Activated CD4-positive, alpha-beta memory T cell treated with anti-CD3 and anti-CD28 coated beads for 36 hours (primary cell): Measurements from ENCODE around the gene NYNRIN. TPM values are rescaled to one million over a fixed set of nuclear protein-coding genes. Genes with fewer than 3 reads are reported as not detected.
"Not testable (repeated sequence)": the region's sequence is repeated elsewhere in the genome, so short reads cannot be mapped to it uniquely, and the experiment has no call there.

Source experiments
- CTCF ChIA-PET: fragments of 350-600 bp; sonication (Branson Sonifier 250); formaldehyde crosslinking; loops from one replicate; lab custom pipeline; 2021; ENCODE audit warnings: antibody characterized with exemption, inconsistent platforms; lab: Charles Lee
- POLR2A ChIA-PET: fragments of 350-600 bp; sonication (Branson Sonifier 250); formaldehyde crosslinking; loops from one replicate; lab custom pipeline; 2021; ENCODE audit warnings: antibody characterized with exemption; lab: Charles Lee
- DNase-seq: peaks from one replicate; pipeline ENCODE4 v3.0.0-alpha.2; 2020
- H3K27ac Mint-ChIP-seq: one replicate; pipeline ENCODE4 v1.8.0; 2021; ENCODE audit warnings: mixed read lengths
- H3K27me3 Mint-ChIP-seq: one replicate; pipeline ENCODE4 v1.8.0; 2021; ENCODE audit warnings: mixed read lengths
- H3K36me3 Mint-ChIP-seq: one replicate; pipeline ENCODE4 v1.8.0; 2021; ENCODE audit warnings: mixed read lengths
- H3K4me1 Mint-ChIP-seq: one replicate; pipeline ENCODE4 v1.8.0; 2021; ENCODE audit warnings: low read depth, mixed read lengths
- H3K4me3 Mint-ChIP-seq: one replicate; pipeline ENCODE4 v1.8.0; 2021; ENCODE audit warnings: mild to moderate bottlenecking, mixed read lengths
- H3K9me3 Mint-ChIP-seq: one replicate; pipeline ENCODE4 v1.8.0; 2021; ENCODE audit warnings: mixed read lengths
- intact Hi-C: fragments of 100-400 bp; cut with micrococcal nuclease; formaldehyde crosslinking; loops from one replicate; pipeline ENCODE4 v1.15.1; 2023
- total RNA-seq, 2 experiments: library from RNA; stranded (reverse); gene quantifications; one replicate each; pipeline ENCODE4 v1.2.3, GENCODE V29; 2021

Gene NYNRIN
- total RNA-seq, result under 1 TPM; 0.02 to 0.22 TPM

- no peaks in the 10 kb centered on the region for H3K36me3 Mint-ChIP-seq
- no peaks in the 10 kb centered on the region for H3K9me3 Mint-ChIP-seq
- no peak within 1 kb of the TSS for H3K27ac Mint-ChIP-seq
- peaks cover 12% of the 10 kb centered on the region for H3K27me3 Mint-ChIP-seq
- peaks cover 7% of the 10 kb centered on the region for H3K4me1 Mint-ChIP-seq
- POLR2A ChIA-PET, result interaction anchor here (1.2 kb wide), 1 partner anchor 32 kb away, joined by 4 read pairs; the partner anchor contains the start of gene KHNYN
- no peak within 1 kb of the TSS for H3K4me3 Mint-ChIP-seq
- peak; percentile 34 for DNase-seq
- CTCF ChIA-PET, result interaction anchor here (0.9 to 1.1 kb wide), 2 partner anchors 33 to 65 kb away, joined by 3 read pairs; no protein-coding TSS in a partner anchor
- intact Hi-C loops, result no loop called here
These were observed at the start of gene NYNRIN for GRCh38 chr14:24398653-24399446. Gene NYNRIN (plus strand): TSS chr14:24399003. CDS start chr14:24399247, 244 bp downstream.

- Mint-ChIP-seq H3K27me3 (peaks cover 39% of the 10 kb centered on the region), H3K36me3 (no peaks in the 10 kb centered on the region), H3K9me3 (no peaks in the 10 kb centered on the region), H3K27ac (no peak overlapping the region), H3K4me1 (peaks cover 6% of the 10 kb centered on the region), H3K4me3 (no peak overlapping the region)
- DNase-seq, result no peak
- POLR2A ChIA-PET, result no interaction called here
- CTCF ChIA-PET, result interaction anchor here (1.0 to 3.0 kb wide), 2 partner anchors 16 to 82 kb away, joined by 3 to 13 read pairs; partner anchors contain the start of gene ADCY4
- intact Hi-C loops, result no loop called here
These were observed 49.1 kb upstream of the NYNRIN start for GRCh38 chr14:24349742-24350141.

GRCh38 chr14:24351517-24351916 lies 47.3 kb upstream of the NYNRIN start:
- H3K27ac Mint-ChIP-seq, result no peak overlapping the region
- no peak for DNase-seq
- intact Hi-C loops, result no loop called here
- peaks cover 33% of the 10 kb centered on the region for H3K27me3 Mint-ChIP-seq
- POLR2A ChIA-PET, result interaction anchor here (1.4 kb wide), 1 partner anchor 17 kb away, joined by 3 read pairs; the partner anchor contains the start of gene ADCY4
- no peak overlapping the region for H3K4me3 Mint-ChIP-seq
- H3K9me3 Mint-ChIP-seq, result no peaks in the 10 kb centered on the region
- no peaks in the 10 kb centered on the region for H3K36me3 Mint-ChIP-seq
- CTCF ChIA-PET, result interaction anchor here (0.9 to 3.0 kb wide), 2 partner anchors 18 to 61 kb away, joined by 3 to 13 read pairs; partner anchors contain the start of gene ADCY4
- H3K4me1 Mint-ChIP-seq, result peaks cover 6% of the 10 kb centered on the region

- intact Hi-C loops, result no loop called here
- no peaks in the 10 kb centered on the region for H3K36me3 Mint-ChIP-seq
- no peak for DNase-seq
- no peaks in the 10 kb centered on the region for H3K9me3 Mint-ChIP-seq
- H3K27me3 Mint-ChIP-seq, result peaks cover 30% of the 10 kb centered on the region
- no peak overlapping the region for H3K27ac Mint-ChIP-seq
- ChIA-PET CTCF (no interaction called here), POLR2A (no interaction called here)
- H3K4me3 Mint-ChIP-seq, result no peak overlapping the region
- peaks cover 6% of the 10 kb centered on the region for H3K4me1 Mint-ChIP-seq
These were observed 45.0 kb upstream of the NYNRIN start for GRCh38 chr14:24353559-24354481.

- H3K4me1 Mint-ChIP-seq, intact Hi-C loops, DNase-seq, H3K4me3 Mint-ChIP-seq, H3K27ac Mint-ChIP-seq, CTCF ChIA-PET, H3K36me3 Mint-ChIP-seq, POLR2A ChIA-PET, H3K9me3 Mint-ChIP-seq: not testable (repeated sequence)
- peaks cover 28% of the 10 kb centered on the region for H3K27me3 Mint-ChIP-seq
These were observed 44.3 kb upstream of the NYNRIN start for GRCh38 chr14:24354482-24354825.

- no peak for DNase-seq
- no peak overlapping the region for H3K4me3 Mint-ChIP-seq
- ChIA-PET POLR2A (no interaction called here), CTCF (interaction anchor here (1.7 kb wide), 1 partner anchor 77 kb away, joined by 4 read pairs; no protein-coding TSS in a partner anchor)
- H3K4me1 Mint-ChIP-seq, result peaks cover 6% of the 10 kb centered on the region
- H3K9me3 Mint-ChIP-seq, result no peaks in the 10 kb centered on the region
- H3K27me3 Mint-ChIP-seq, result peaks cover 27% of the 10 kb centered on the region
- intact Hi-C loops, result no loop called here
- H3K27ac Mint-ChIP-seq, result no peak overlapping the region
- H3K36me3 Mint-ChIP-seq, result peaks cover 1% of the 10 kb centered on the region
These were observed 43.8 kb upstream of the NYNRIN start for GRCh38 chr14:24355009-24355408.

GRCh38 chr14:24356208-24356607 lies 42.6 kb upstream of the NYNRIN start:
- H3K27me3 Mint-ChIP-seq, result peaks cover 21% of the 10 kb centered on the region
- peaks cover 4% of the 10 kb centered on the region for H3K36me3 Mint-ChIP-seq
- ChIA-PET POLR2A (no interaction called here), CTCF (interaction anchor here (0.7 to 1.7 kb wide), 2 partner anchors 8 to 76 kb away, joined by 3 to 4 read pairs; no protein-coding TSS in a partner anchor)
- H3K4me1 Mint-ChIP-seq, result peaks cover 6% of the 10 kb centered on the region
- intact Hi-C loops, result no loop called here
- H3K27ac Mint-ChIP-seq, result no peak overlapping the region
- H3K4me3 Mint-ChIP-seq, result no peak overlapping the region
- DNase-seq, result no peak
- no peaks in the 10 kb centered on the region for H3K9me3 Mint-ChIP-seq

- ChIA-PET POLR2A (no interaction called here), CTCF (interaction anchor here (7.4 kb wide), 1 partner anchor 71 kb away, joined by 58 read pairs; the partner anchor contains the start of gene KHNYN)
- Mint-ChIP-seq H3K4me3 (no peak overlapping the region), H3K9me3 (no peaks in the 10 kb centered on the region), H3K27me3 (peaks cover 24% of the 10 kb centered on the region), H3K27ac (no peak overlapping the region), H3K36me3 (peaks cover 4% of the 10 kb centered on the region), H3K4me1 (peaks cover 1% of the 10 kb centered on the region)
- intact Hi-C loops, result no loop called here
- DNase-seq, result no peak
These were observed 38.5 kb upstream of the NYNRIN start for GRCh38 chr14:24360281-24360680.

- Mint-ChIP-seq H3K4me1 (peaks cover 11% of the 10 kb centered on the region), H3K27ac (no peak overlapping the region), H3K9me3 (no peaks in the 10 kb centered on the region), H3K4me3 (no peak overlapping the region), H3K27me3 (peaks cover 33% of the 10 kb centered on the region), H3K36me3 (peaks cover 4% of the 10 kb centered on the region)
- CTCF ChIA-PET, result interaction anchor here (1.3 to 7.4 kb wide), 6 partner anchors 11 to 75 kb away, joined by 3 to 58 read pairs (median 7); partner anchors contain the start of genes ADCY4, CIDEB, KHNYN and RIPK3
- intact Hi-C loops, result no loop called here
- DNase-seq, result no peak
- POLR2A ChIA-PET, result interaction anchor here (3.0 kb wide), 1 partner anchor 70 kb away, joined by 9 read pairs; no protein-coding TSS in a partner anchor
These were observed 37.5 kb upstream of the NYNRIN start for GRCh38 chr14:24361326-24361725.

GRCh38 chr14:24362241-24362960 lies 36.4 kb upstream of the NYNRIN start:
- intact Hi-C loops, result no loop called here
- H3K27me3 Mint-ChIP-seq, result peaks cover 39% of the 10 kb centered on the region
- H3K27ac Mint-ChIP-seq, result no peak overlapping the region
- ChIA-PET POLR2A (interaction anchor here (0.9 to 3.0 kb wide), 2 partner anchors 23 to 69 kb away, joined by 3 to 9 read pairs; no protein-coding TSS in a partner anchor), CTCF (interaction anchor here (0.8 to 7.4 kb wide), 8 partner anchors 10 to 74 kb away, joined by 3 to 58 read pairs (median 6); partner anchors contain the start of genes ADCY4, CIDEB, KHNYN and LTB4R2)
- no peak overlapping the region for H3K4me3 Mint-ChIP-seq
- no peaks in the 10 kb centered on the region for H3K9me3 Mint-ChIP-seq
- peaks cover 18% of the 10 kb centered on the region for H3K4me1 Mint-ChIP-seq
- H3K36me3 Mint-ChIP-seq, result peaks cover 4% of the 10 kb centered on the region
- DNase-seq, result no peak

GRCh38 chr14:24363401-24363800 lies 35.4 kb upstream of the NYNRIN start:
- H3K9me3 Mint-ChIP-seq, result no peaks in the 10 kb centered on the region
- POLR2A ChIA-PET, result interaction anchor here (3.0 kb wide), 1 partner anchor 68 kb away, joined by 9 read pairs; no protein-coding TSS in a partner anchor

More at GRCh38 chr14:24363401-24363800, 35.4 kb upstream of the NYNRIN start:
- Mint-ChIP-seq H3K4me1 (peaks cover 24% of the 10 kb centered on the region), H3K27me3 (peaks cover 43% of the 10 kb centered on the region), H3K4me3 (no peak overlapping the region), H3K27ac (no peak overlapping the region), H3K36me3 (peaks cover 4% of the 10 kb centered on the region)
- DNase-seq, result no peak
- intact Hi-C loops, result no loop called here
- CTCF ChIA-PET, result interaction anchor here (1.2 to 7.4 kb wide), 4 partner anchors 30 to 73 kb away, joined by 3 to 58 read pairs (median 10); partner anchors contain the start of genes ADCY4, KHNYN and LTB4R2
